Cardiac fibroblast (primary cell): ENCODE measurements around the gene RHEB.

Source experiments
- DNase-seq, 2 donors: peaks; one replicate each; pipeline versions ENCODE4 v3.0.0 to v3.0.0-alpha.2; 2010; ENCODE audit warnings: low read depth in 2 of 2
- H3K4me3 ChIP-seq, 2 donors: replicated peaks in 1 of 2; 1 replicate in 1 of 2; 2 replicates in 1 of 2; pipeline ENCODE4 v1.5.1; 2011; ENCODE audit warnings: low read depth in 2 of 2, low read length in 2 of 2, mild to moderate bottlenecking in 2 of 2, moderate library complexity in 1 of 2
- CTCF ChIP-seq: IDR thresholded peaks from one replicate; pipeline ENCODE4 v1.5.1; 2011; ENCODE audit warnings: low read depth, mild to moderate bottlenecking, low read length, inconsistent platforms

The RHEB gene

GRCh38 chr7:151482883-151483710 is 36.6 kb downstream of the RHEB start:
- no peak overlapping the region for H3K4me3 ChIP-seq
- no peak for DNase-seq
- no peak for TF ChIP-seq CTCF

- TF ChIP-seq CTCF = no peak
- H3K4me3 ChIP-seq = no peak overlapping the region
- DNase-seq = no peak
Observed at GRCh38 chr7:151481650-151482505, 37.8 kb downstream of the RHEB start.

DNA sequence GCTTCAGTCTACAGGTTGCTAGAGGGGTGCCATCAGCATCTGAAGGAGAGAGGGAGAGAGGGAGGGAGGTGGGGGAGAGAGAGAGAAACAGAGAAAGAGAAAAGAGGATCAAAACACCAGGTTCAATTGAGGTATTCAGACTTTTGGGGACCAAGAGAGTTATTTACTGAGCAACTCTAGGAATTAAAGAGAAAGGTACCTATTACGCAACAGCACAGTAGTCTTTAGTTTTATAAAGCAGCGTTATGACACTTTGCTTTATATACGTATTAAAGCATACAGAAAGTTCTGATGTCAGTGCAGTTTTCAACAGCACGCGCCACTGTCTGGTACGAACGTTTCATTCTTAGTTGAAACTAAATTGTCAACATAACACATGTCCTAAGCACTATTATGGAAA is 41.8 kb downstream of the RHEB start:
- DNase-seq = no peak
- no peak overlapping the region for H3K4me3 ChIP-seq
- no peak for TF ChIP-seq CTCF

DNA sequence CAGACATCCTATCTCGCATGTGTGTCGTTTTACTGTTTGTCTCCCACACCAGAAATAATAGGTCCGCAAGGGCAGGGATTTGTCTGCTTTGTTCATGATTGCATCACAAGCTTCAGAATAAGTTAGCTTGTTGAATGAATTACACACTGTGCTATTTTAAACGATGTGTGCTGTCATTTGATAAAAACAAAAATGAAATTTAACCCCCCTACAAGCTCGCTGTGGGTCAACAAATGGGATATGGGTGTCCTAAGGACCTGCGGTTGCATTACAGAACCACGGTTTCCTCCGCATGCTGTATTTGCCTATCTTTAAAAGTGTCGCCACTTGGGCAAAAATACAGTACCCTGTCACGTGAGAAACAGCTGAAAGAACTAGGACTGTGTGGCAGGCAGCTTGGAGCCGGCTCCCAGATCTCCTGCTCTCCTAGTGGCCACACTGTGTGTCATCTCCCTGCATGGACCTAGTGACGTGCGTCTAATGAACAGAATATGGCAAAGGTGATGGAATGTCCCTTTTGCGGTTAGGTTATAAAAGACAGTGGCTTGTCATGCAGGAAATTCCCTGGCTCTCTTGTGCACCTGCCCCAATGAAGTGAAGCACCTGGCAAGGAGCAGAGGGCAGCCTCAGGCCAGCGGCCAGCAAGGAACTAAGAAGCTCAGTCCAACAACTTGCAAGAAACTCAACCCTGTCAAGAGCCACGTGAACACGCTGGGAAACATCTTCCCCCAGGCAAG is 46.9 kb downstream of the RHEB start:
- TF ChIP-seq CTCF = no peak
- peak; percentile 48 to 76 for DNase-seq
- no peak overlapping the region for H3K4me3 ChIP-seq

- no peak overlapping the region for H3K4me3 ChIP-seq
- DNase-seq = no peak
- no peak for TF ChIP-seq CTCF
Observed at GRCh38 chr7:151470711-151471110, 49.0 kb downstream of the RHEB start.

DNA sequence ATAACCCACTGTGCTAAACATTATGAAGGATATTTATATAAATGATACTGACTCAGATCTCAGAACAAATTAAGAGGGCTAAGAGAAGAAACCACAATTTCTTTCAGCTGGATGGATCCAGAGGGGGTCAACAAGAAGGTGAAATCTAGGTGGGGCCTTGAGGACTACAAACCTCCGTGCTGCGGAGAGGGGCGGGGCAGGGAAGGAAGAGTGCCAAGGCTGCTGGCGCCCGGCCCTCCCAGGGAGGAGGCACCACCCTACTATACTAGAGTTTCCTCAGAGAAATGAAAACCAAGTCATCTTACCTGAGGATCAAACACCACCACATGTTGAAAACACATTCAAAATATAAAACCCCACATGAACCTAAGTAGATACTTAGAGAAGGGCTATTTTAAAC is 50.4 kb downstream of the RHEB start:
- H3K4me3 ChIP-seq = no peak overlapping the region
- no peak for DNase-seq
- TF ChIP-seq CTCF = no peak
